CD4-positive, alpha-beta T cell treated with Interleukin-10 for 1 hour (primary cell): ENCODE data around the gene OR4A5.
"Not testable (repeated sequence)": the region's sequence is repeated elsewhere in the genome, so short reads cannot be mapped to it uniquely, and the experiment has no call there.

Source experiments
- DNase-seq: peaks from one replicate; pipeline ENCODE4 v3.0.0-alpha.2; 2020

The OR4A5 gene

GRCh38 chr11:54706532-54706931 is at the start of gene OR4A5:
Gene OR4A5, plus strand, starts transcription at chr11:54706832. Its CDS starts 53 bp downstream, at chr11:54706885.
- DNase-seq: not testable (repeated sequence)

GRCh38 chr11:54720094-54720493 is 13.5 kb downstream of the OR4A5 start:
- not testable (repeated sequence) for DNase-seq
